Subcutaneous adipose tissue (tissue), 4 donors: ENCODE data around the gene CRACR2A. TPM values are rescaled to one million over a fixed set of nuclear protein-coding genes. Genes with fewer than 3 reads are reported as not detected.

Experiments
- CTCF ChIP-seq: fragments of 450-650 bp; IDR thresholded peaks from one replicate; pipeline ENCODE4 v1.5.1; 2016; ENCODE audit warnings: low read depth, mild to moderate bottlenecking, control low read depth, antibody characterized with exemption, moderate library complexity
- total RNA-seq, 4 donors: library from RNA; depleted of rRNA; stranded (reverse); fragments of >200 nt; gene quantifications; one replicate each; pipeline ENCODE4 v1.1.0, GENCODE V29; 2016

The CRACR2A gene
- total RNA-seq, 4 donors from 2014 or later = 3.8 to 6.8 (median 6.2) TPM

GRCh38 chr12:3744229-3744901, 8.5 kb downstream of the CRACR2A start:
- no peak for TF ChIP-seq CTCF

GRCh38 chr12:3743803-3744202, 9.1 kb downstream of the CRACR2A start:
- TF ChIP-seq CTCF = no peak

- TF ChIP-seq CTCF = no peak
Measured at GRCh38 chr12:3741882-3742672, 10.8 kb downstream of the CRACR2A start.

GRCh38 chr12:3740480-3741231, 12.3 kb downstream of the CRACR2A start:
- no peak for TF ChIP-seq CTCF

GRCh38 chr12:3735432-3735831, 17.5 kb downstream of the CRACR2A start:
- TF ChIP-seq CTCF = no peak

GRCh38 chr12:3732901-3733300, 20.0 kb downstream of the CRACR2A start:
- no peak for TF ChIP-seq CTCF

GRCh38 chr12:3730111-3730510, 22.8 kb downstream of the CRACR2A start:
- no peak for TF ChIP-seq CTCF
